MG63 (cell line): ENCODE results near the gene ATF2. TPM values are rescaled to one million over a fixed set of nuclear protein-coding genes. Genes with fewer than 3 reads are reported as not detected.

Experiments
- DNase-seq: peaks from one replicate; pipeline ENCODE4 v3.0.0-alpha.2; 2020
- H3K27me3 ChIP-seq: fragments of 250-450 bp; sonication (Bioruptor Pico); 2 replicates; pipeline ENCODE4 v1.5.1; 2020; ENCODE audit warnings: mild to moderate bottlenecking, moderate library complexity
- H3K36me3 ChIP-seq: fragments of 250-450 bp; sonication (Bioruptor Pico); 2 replicates; pipeline ENCODE4 v1.5.1; 2020; ENCODE audit warnings: mild to moderate bottlenecking, moderate library complexity
- H3K4me3 ChIP-seq: fragments of 250-450 bp; sonication (Bioruptor Pico); 2 replicates; pipeline ENCODE4 v1.5.1; 2020; ENCODE audit warnings: mild to moderate bottlenecking, moderate library complexity
- H3K9me3 ChIP-seq: fragments of 250-450 bp; sonication (Bioruptor Pico); 2 replicates; pipeline ENCODE4 v1.5.1; 2020; ENCODE audit warnings: mild to moderate bottlenecking, moderate library complexity
- total RNA-seq: library from RNA; depleted of rRNA; stranded (reverse); fragments of >200 nt; shearing (Covaris generic); gene quantifications from 2 replicates; pipeline ENCODE4 v1.2.3, GENCODE V29; 2014; ENCODE audit warnings: low replicate concordance

ATF2 gene
- total RNA-seq, 1 experiment from 2014 or later, result 18.4 TPM

DNA sequence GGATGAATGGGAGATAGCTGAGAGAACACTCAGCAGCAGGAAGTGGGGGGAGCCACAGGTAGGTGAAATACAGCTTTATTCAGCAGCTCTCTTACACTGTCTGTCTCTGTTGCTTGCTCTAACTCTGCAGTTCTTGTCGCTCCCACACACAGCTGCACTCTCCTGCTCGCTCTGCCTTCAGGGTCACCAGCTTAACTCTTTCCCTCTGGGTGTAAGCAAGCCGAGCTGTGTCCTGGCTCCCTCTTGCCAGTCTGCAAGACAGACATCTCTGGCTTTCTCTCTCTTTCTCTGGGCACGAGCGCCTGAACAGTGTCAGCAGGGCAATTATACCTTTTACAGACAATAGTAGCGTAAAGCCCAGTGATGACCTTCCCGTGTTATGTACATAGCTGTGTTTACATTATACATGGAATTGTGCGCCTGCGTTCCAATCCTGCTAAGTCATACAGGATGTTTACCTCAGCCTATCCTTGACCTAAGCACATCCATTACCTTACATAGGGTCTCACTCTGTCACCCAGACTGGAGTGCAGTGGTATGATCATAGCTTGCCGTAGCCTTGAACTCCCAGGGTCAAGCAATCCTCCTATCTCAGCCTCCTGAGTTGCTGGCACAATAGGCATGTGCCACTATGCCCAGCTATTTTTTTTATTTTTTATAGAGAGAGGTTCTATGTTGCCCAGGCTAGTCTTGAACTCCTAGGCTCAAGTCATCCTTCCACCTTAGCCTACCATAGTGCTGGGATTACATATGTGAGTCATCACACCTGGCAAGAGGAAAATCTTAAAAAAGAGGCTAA is 105.0 kb downstream of the ATF2 start:
- DNase-seq, result no peak
- no peaks in the 10 kb centered on the region for H3K9me3 ChIP-seq
- no peak overlapping the region for H3K4me3 ChIP-seq
- no peaks in the 10 kb centered on the region for H3K27me3 ChIP-seq
- peaks cover 12% of the 10 kb centered on the region for H3K36me3 ChIP-seq

GRCh38 chr2:175057078-175057685 is 110.8 kb downstream of the ATF2 start:
- Histone ChIP-seq H3K36me3 (no peaks in the 10 kb centered on the region), H3K4me3 (no peak overlapping the region), H3K27me3 (no peaks in the 10 kb centered on the region), H3K9me3 (no peaks in the 10 kb centered on the region)
- DNase-seq, result no peak

DNA sequence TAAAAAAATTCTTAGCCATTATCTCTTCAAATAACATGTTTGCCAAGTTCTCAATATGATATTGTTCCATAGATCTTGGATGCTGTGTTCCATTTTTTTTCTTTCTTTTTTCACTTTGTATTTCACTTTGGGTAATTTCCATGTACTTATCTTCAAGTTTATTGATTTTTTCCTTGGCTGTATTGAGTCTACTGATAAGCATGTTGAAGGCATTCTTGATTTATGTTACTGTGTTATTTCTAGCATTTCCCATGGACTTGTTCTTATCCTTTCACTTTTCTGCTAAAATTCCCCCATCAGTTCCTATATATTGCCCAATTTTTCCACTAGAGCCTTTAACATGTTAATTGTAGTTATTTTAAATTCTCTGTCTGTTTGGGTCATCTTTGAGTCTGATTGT is 112.0 kb downstream of the ATF2 start:
- no peak for DNase-seq

DNA sequence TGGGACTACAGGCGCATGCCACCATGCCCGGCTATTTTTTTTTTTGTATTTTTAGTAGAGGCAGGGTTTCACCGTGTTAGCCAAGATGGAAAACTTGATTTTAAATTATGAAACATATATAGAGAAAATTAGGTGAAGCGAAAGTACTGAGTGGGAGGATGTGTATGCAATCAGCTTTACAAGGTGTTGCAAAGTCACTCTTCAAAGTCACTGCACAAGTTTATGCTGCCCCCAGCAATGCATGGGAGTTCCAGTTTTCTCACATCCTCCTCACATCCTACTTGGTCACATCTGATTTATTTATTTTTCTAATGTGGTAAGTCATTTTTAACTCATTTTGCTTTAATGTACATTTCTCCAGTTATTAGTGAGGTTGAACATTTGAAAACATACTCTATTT is 113.7 kb downstream of the ATF2 start:
- no peak for DNase-seq
- Histone ChIP-seq H3K9me3 (no peaks in the 10 kb centered on the region), H3K36me3 (no peaks in the 10 kb centered on the region), H3K27me3 (no peaks in the 10 kb centered on the region), H3K4me3 (no peak overlapping the region)

More for the DNA sequence above, 112.0 kb downstream of the ATF2 start:
- Histone ChIP-seq H3K36me3 (no peaks in the 10 kb centered on the region), H3K27me3 (no peaks in the 10 kb centered on the region), H3K4me3 (no peak overlapping the region), H3K9me3 (no peaks in the 10 kb centered on the region)

GRCh38 chr2:175049661-175050060 is 118.3 kb downstream of the ATF2 start:
- Histone ChIP-seq H3K9me3 (no peaks in the 10 kb centered on the region), H3K36me3 (no peaks in the 10 kb centered on the region), H3K27me3 (no peaks in the 10 kb centered on the region), H3K4me3 (no peak overlapping the region)
- no peak for DNase-seq

- DNase-seq, result no peak
- Histone ChIP-seq H3K9me3 (no peaks in the 10 kb centered on the region), H3K36me3 (no peaks in the 10 kb centered on the region), H3K27me3 (no peaks in the 10 kb centered on the region), H3K4me3 (no peak overlapping the region)
Observed at GRCh38 chr2:175048275-175048674, 119.7 kb downstream of the ATF2 start.

DNA sequence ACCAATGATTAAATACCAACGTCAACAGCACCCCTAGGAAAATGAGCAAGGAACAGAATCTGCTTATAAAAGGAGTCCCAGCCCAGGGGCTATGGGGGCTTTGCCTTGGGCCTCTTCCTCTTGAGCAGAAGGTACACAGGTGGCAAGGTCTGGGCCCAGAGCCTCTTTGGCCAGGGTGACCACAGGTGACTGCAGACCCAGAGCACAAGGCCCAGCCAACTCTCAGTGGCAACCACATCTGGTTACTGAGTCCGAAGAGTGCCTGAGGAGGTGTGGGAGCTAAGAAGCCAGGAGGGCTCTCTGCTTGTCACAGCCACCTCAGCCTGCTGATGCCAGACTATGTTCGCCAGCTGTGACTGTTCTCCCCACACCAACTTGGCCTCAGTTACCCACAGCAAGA is 128.5 kb downstream of the ATF2 start:
- DNase-seq, result no peak
- Histone ChIP-seq H3K36me3 (no peaks in the 10 kb centered on the region), H3K27me3 (no peaks in the 10 kb centered on the region), H3K9me3 (no peaks in the 10 kb centered on the region), H3K4me3 (no peak overlapping the region)

GRCh38 chr2:175039031-175039430 is 129.0 kb downstream of the ATF2 start:
- Histone ChIP-seq H3K27me3 (no peaks in the 10 kb centered on the region), H3K36me3 (no peaks in the 10 kb centered on the region), H3K9me3 (no peaks in the 10 kb centered on the region), H3K4me3 (no peak overlapping the region)
- DNase-seq, result no peak

DNA sequence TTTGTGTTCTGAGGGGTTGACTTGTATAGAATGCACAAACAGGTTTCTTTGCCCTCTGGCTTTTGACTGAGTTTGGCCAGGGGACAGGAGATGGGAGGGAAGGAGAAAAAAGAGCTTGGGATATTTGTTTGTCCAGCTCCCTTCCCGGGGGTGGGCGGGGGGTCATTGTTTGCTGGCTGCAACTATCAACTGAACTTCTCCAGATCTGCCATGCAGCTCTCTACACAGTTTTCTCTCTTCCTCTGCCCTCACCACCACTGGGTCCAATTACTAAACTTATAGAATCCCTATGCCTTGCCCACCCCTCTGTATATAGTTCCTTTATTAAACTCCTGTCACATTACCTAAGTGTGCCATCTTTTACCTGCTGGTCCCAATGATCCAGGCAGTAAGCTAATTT is 130.1 kb downstream of the ATF2 start:
- H3K9me3 ChIP-seq, result no peaks in the 10 kb centered on the region
- no peaks in the 10 kb centered on the region for H3K36me3 ChIP-seq
- DNase-seq, result no peak
- no peak overlapping the region for H3K4me3 ChIP-seq
- no peaks in the 10 kb centered on the region for H3K27me3 ChIP-seq

- Histone ChIP-seq H3K36me3 (no peaks in the 10 kb centered on the region), H3K4me3 (no peak overlapping the region), H3K27me3 (no peaks in the 10 kb centered on the region), H3K9me3 (no peaks in the 10 kb centered on the region)
- DNase-seq, result no peak
Observed at GRCh38 chr2:175036582-175037018, 131.4 kb downstream of the ATF2 start.

- H3K4me3 ChIP-seq, result no peak overlapping the region
- H3K27me3 ChIP-seq, result no peaks in the 10 kb centered on the region
- H3K9me3 ChIP-seq, result no peaks in the 10 kb centered on the region
- H3K36me3 ChIP-seq, result no peaks in the 10 kb centered on the region
- DNase-seq, result no peak
Observed at GRCh38 chr2:175035806-175036205, 132.2 kb downstream of the ATF2 start.

DNA sequence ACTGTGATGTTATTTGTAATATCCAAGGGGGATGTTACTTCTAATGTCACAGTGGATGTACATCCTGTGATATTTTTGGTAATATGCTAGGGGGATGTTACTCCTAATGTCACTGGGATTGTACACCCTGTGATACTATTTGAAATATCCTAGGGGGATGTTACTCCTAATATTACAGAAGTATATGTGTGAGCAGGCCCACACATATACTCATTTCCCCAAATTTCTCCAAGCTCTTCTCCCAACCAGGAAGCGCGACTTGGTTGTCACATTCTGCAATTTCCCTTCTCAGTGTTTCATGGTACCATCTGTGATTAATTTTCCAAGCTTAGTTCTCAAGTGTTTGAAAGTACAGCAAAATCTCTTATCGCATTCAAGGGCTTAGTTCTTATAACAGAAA is 133.3 kb downstream of the ATF2 start:
- no peak for DNase-seq
- Histone ChIP-seq H3K9me3 (no peaks in the 10 kb centered on the region), H3K36me3 (no peaks in the 10 kb centered on the region), H3K27me3 (no peaks in the 10 kb centered on the region), H3K4me3 (no peak overlapping the region)

DNA sequence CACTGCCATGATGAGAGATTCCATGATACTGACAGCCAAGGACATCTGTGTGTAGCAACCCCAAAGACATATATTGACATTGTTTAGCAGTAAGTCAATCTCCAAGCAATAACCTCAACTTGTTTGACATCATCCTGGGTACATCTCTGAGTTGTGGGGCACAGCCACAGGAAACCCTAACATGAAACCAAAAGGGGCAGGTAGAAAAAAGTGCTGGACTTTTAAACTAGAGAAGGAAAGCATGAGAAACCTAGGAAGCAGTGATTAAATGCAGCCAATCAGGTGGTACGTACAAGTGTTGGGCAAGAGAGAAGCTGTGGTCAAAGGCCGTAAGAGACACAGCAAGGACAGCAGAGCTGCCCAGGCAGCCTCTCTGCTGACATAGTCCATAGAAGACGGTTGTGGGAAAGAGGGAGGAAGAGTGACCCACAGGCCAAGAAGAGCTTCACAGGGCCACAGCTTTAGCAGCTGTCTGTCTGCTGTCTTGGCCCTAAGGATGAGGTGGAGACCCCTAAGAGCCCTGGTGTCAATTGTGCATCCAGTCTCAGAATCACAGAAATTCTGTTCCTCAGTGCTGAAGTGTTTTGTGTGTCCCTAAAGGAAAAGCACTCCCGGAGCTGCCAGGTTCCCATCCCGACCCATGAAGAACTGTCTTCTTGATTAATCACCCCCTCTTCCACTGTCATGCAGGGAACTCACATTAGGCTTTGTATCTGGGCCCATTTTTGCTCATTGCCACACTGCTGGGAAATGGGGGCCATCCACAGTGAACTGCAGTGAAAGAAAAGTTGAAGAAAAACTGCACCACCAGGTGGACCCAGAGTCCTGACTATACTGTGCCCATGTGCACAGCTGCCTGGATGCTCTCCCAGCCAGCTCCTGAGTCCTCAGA is 137.4 kb downstream of the ATF2 start:
- H3K27me3 ChIP-seq, result no peaks in the 10 kb centered on the region
- H3K4me3 ChIP-seq, result no peak overlapping the region
- H3K9me3 ChIP-seq, result no peaks in the 10 kb centered on the region
- DNase-seq, result peak; percentile 35
- no peaks in the 10 kb centered on the region for H3K36me3 ChIP-seq

GRCh38 chr2:175027755-175028154 is 140.2 kb downstream of the ATF2 start:
- Histone ChIP-seq H3K4me3 (no peak overlapping the region), H3K9me3 (no peaks in the 10 kb centered on the region), H3K36me3 (no peaks in the 10 kb centered on the region), H3K27me3 (no peaks in the 10 kb centered on the region)
- no peak for DNase-seq

DNA sequence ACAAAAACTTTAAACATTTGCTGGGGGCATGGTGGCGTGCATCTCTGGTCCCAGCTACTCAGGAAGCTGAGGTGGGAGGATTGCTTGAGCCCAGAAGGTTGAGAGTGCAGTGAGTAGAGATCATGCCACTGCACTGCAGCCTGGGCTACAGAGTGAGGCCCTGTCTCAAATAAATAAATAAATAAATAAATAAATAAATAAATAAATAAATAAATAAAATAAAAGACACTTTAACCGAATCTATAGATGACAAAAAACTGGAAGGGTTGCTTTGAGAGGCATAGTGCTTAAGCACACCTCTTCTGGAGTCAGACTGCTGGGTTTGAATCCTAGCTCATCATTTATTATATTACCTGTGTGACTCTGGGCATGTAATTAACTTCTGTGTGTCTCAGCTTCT is 141.6 kb downstream of the ATF2 start:
- no peak overlapping the region for H3K4me3 ChIP-seq
- H3K9me3 ChIP-seq, result no peaks in the 10 kb centered on the region
- no peaks in the 10 kb centered on the region for H3K27me3 ChIP-seq
- no peaks in the 10 kb centered on the region for H3K36me3 ChIP-seq
- no peak for DNase-seq

- Histone ChIP-seq H3K36me3 (no peaks in the 10 kb centered on the region), H3K4me3 (no peak overlapping the region), H3K9me3 (no peaks in the 10 kb centered on the region), H3K27me3 (no peaks in the 10 kb centered on the region)
- DNase-seq, result peak; percentile 77
Observed at GRCh38 chr2:175025946-175026345, 142.1 kb downstream of the ATF2 start.

DNA sequence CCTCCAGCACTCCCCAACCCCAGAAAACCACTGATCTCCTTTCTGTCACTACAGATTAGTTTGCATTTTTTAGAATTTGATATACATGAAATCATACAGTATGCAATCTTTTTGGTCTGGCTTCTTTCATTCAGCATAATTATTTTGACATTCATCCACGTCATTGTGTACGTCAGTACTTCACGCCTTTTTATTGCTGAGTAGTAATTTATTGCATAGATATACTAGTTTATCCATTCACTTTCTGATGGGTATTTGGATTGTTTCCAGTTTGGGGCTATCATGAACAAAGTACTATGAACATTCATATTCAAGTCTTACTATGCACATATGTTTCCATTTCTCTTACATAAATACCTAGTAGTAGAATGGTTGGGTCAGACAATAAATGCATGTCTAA is 142.8 kb downstream of the ATF2 start:
- DNase-seq, result no peak
- H3K27me3 ChIP-seq, result no peaks in the 10 kb centered on the region
- no peaks in the 10 kb centered on the region for H3K9me3 ChIP-seq
- no peak overlapping the region for H3K4me3 ChIP-seq
- no peaks in the 10 kb centered on the region for H3K36me3 ChIP-seq
